ENCODE data around the gene LIN28B.
"Not testable (repeated sequence)": the region's sequence is repeated elsewhere in the genome, so short reads cannot be mapped to it uniquely, and the experiment has no call there.

The LIN28B gene

DNA sequence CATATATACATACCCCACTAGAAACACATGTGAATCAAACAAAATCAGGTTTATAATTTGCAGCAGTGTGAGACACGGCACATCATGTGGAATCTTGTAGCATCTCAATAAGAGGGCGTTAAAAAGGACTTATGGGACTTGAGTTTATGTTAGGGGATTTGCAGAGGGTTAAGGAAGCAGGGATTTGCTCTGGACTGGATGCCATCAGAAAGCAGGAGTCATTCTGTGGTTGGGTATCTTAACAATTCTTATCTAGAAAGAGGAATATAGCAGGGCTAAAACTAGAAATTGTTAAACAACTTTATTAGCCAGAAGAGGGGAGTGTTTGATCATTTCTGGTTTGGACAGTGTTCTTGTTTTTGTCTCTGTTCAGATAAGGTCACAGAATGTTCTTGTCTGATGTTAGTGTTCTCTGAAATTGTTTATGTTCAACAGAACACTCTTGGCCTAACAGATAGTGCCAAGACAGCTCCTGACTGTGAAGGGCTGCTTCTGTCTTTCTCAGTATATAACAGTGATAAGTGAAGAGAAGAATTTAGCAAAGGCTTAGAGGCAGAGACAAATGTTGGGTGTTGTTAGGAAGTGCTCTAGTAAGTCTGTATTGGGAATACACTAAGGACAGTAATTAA is 39.2 kb downstream of the LIN28B start:
- H3K36me3 ChIP-seq, result no peaks in the 10 kb centered on the region
- no peaks in the 10 kb centered on the region for H3K9me3 ChIP-seq
- no peak overlapping the region for H3K27ac ChIP-seq
- H3K27me3 ChIP-seq, result no peaks in the 10 kb centered on the region
- no peak overlapping the region for H3K4me3 ChIP-seq (ENCODE audit: low read depth in 1 of 2, low read length in 1 of 2)
- no peaks in the 10 kb centered on the region for H3K4me1 ChIP-seq (ENCODE audit: control insufficient read depth in 1 of 2, insufficient read depth in 1 of 2, low read depth in 1 of 2, low read length in 1 of 2)
- TF ChIP-seq, protein P1, sequence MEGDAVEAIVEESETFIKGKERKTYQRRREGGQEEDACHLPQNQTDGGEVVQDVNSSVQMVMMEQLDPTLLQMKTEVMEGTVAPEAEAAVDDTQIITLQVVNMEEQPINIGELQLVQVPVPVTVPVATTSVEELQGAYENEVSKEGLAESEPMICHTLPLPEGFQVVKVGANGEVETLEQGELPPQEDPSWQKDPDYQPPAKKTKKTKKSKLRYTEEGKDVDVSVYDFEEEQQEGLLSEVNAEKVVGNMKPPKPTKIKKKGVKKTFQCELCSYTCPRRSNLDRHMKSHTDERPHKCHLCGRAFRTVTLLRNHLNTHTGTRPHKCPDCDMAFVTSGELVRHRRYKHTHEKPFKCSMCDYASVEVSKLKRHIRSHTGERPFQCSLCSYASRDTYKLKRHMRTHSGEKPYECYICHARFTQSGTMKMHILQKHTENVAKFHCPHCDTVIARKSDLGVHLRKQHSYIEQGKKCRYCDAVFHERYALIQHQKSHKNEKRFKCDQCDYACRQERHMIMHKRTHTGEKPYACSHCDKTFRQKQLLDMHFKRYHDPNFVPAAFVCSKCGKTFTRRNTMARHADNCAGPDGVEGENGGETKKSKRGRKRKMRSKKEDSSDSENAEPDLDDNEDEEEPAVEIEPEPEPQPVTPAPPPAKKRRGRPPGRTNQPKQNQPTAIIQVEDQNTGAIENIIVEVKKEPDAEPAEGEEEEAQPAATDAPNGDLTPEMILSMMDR (IDR thresholded peaks at IDR 0.05), result no peak

DNA sequence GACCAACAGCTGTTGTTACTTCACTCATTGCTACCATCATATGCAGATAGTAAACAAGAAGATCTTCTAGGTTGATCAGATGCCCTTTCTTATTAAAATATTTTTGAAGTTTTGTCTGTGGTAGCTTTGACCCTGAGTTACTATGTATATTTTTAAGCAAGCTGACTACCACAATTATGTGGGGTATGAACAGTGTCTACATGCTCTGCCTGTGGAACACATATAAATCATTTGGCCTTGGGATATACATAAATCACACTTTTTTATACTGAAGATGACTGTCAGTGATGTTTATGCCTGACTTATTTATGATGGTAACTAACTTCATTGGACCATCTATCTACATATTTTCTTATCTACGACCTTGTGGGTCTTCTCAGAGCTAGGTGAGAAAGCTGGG is 44.2 kb downstream of the LIN28B start:
- Histone ChIP-seq H3K4me1 (ENCODE audit: control insufficient read depth in 1 of 2, insufficient read depth in 1 of 2, low read depth in 1 of 2, low read length in 1 of 2) (no peaks in the 10 kb centered on the region), H3K4me3 (ENCODE audit: low read depth in 1 of 2, low read length in 1 of 2) (no peak overlapping the region), H3K9me3 (no peaks in the 10 kb centered on the region), H3K27ac (no peak overlapping the region), H3K36me3 (no peaks in the 10 kb centered on the region), H3K27me3 (no peaks in the 10 kb centered on the region)
- TF ChIP-seq, protein P1 (IDR thresholded peaks at IDR 0.05), result no peak

DNA sequence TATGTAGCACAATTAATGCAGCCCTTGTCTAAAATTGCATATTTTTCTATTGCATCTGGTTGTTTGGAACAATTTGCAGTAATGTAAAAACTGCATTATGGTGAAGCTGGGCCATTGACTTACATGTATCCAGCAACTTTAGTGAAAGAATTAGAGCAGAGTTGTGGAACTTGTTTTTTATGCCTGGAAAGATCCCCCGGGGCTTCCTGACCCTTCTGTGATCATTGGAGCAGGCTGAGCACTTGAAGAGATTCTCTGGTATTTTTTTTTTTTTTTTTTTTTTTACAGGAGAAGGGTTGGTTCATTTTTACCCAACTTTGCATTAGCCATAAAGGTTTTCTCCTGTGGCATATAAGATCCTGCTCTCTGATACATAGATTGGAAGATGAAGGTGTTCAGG is 45.0 kb downstream of the LIN28B start:
- H3K4me1 ChIP-seq (ENCODE audit: control insufficient read depth in 1 of 2, insufficient read depth in 1 of 2, low read depth in 1 of 2, low read length in 1 of 2), result no peaks in the 10 kb centered on the region
- no peaks in the 10 kb centered on the region for H3K36me3 ChIP-seq
- no peaks in the 10 kb centered on the region for H3K9me3 ChIP-seq
- H3K27ac ChIP-seq, result no peak overlapping the region
- H3K27me3 ChIP-seq, result no peaks in the 10 kb centered on the region
- TF ChIP-seq, protein P1 (IDR thresholded peaks at IDR 0.05), result no peak
- no peak overlapping the region for H3K4me3 ChIP-seq (ENCODE audit: low read depth in 1 of 2, low read length in 1 of 2)

DNA sequence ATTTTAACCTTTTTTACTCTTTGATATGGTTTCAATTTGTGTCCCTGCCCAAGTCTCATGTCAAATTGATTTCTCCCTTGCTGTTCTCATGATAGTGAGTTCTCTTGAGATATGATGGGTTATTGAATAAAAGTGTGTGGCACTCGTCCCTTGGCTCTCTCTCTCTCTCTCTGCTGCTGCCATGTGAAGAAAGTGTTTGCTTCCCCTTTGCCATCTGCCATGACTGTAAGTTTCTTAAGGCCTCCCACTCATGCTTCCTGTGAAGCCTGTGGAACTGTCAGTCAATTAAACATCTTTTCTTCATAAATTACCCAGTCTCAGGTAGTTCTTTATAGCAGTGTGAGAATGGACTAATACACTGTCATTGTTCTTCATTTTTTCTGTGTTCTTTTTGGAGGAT is 48.5 kb downstream of the LIN28B start:
- H3K4me3 ChIP-seq (ENCODE audit: low read depth in 1 of 2, low read length in 1 of 2), result no peak overlapping the region
- no peaks in the 10 kb centered on the region for H3K4me1 ChIP-seq (ENCODE audit: control insufficient read depth in 1 of 2, insufficient read depth in 1 of 2, low read depth in 1 of 2, low read length in 1 of 2)
- no peak overlapping the region for H3K27ac ChIP-seq
- no peaks in the 10 kb centered on the region for H3K36me3 ChIP-seq
- no peaks in the 10 kb centered on the region for H3K9me3 ChIP-seq
- TF ChIP-seq, protein P1 (IDR thresholded peaks at IDR 0.05), result no peak
- no peaks in the 10 kb centered on the region for H3K27me3 ChIP-seq

DNA sequence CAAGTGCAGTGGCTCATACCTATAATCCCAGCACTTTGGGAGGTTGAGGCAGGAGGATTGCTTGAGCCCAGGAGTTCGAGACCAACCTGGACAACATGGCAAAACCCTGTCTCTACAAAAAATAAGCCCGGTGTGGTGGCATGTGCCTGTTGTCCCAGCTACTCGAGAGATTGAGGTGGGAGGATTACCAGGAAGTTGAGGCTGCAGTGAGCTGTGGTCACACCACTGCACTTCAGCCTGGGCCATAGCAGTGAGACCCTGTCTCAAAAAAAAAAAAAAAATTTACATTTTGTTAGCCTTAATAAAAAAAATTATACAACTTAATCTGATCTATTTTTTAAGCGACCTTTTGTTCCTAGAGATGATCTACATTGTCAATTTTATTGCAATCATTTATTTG is 56.6 kb downstream of the LIN28B start:
- peaks cover 15% of the 10 kb centered on the region for H3K27me3 ChIP-seq
- not testable (repeated sequence) for H3K36me3 ChIP-seq; H3K9me3 ChIP-seq; H3K4me1 ChIP-seq (ENCODE audit: control insufficient read depth in 1 of 2, insufficient read depth in 1 of 2, low read depth in 1 of 2, low read length in 1 of 2); H3K27ac ChIP-seq; H3K4me3 ChIP-seq (ENCODE audit: low read depth in 1 of 2, low read length in 1 of 2)

DNA sequence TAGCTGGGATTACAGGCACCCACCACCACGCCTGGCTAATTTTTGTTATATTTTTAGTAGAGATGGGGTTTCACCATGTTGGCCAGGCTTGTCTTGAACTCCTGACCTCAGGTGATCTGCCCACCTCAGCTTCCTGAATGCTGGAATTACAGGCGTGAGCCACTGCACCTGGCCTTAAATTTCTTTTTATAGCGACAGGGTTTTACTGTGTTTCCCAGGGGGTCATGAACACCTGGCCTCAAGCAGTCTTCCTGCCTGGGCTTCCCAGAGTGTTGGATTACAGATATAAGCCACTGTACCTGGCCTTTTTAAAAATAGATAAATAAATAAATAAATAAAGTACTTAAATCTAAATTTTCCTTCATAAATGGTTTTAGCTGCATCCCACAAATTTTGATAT is 57.5 kb downstream of the LIN28B start:
- H3K36me3 ChIP-seq, result no peaks in the 10 kb centered on the region
- peaks cover 15% of the 10 kb centered on the region for H3K27me3 ChIP-seq
- H3K9me3 ChIP-seq, result no peaks in the 10 kb centered on the region
- H3K4me1 ChIP-seq (ENCODE audit: control insufficient read depth in 1 of 2, insufficient read depth in 1 of 2, low read depth in 1 of 2, low read length in 1 of 2), result no peaks in the 10 kb centered on the region
- H3K4me3 ChIP-seq (ENCODE audit: low read depth in 1 of 2, low read length in 1 of 2), result no peak overlapping the region
- H3K27ac ChIP-seq, result no peak overlapping the region
- TF ChIP-seq, protein P1 (IDR thresholded peaks at IDR 0.05), result no peak

All from neutrophil (primary cell).